Measurements from ENCODE around the gene HOXA5. TPM values are rescaled to one million over a fixed set of nuclear protein-coding genes. Genes with fewer than 3 reads are reported as not detected.

HOXA5 gene
- total RNA-seq, 1 donor from 2014 or later = 0.59 TPM

GRCh38 chr7:27112361-27112760 lies 31.1 kb downstream of the HOXA5 start:
- no peaks in the 10 kb centered on the region for H3K9me3 Mint-ChIP-seq (ENCODE audit: unreplicated experiment)
- no peak overlapping the region for H3K4me3 Mint-ChIP-seq (ENCODE audit: unreplicated experiment)
- no peak for TF ChIP-seq CTCF (IDR thresholded peaks at IDR 0.05; ENCODE audit: unreplicated experiment)
- H3K36me3 Mint-ChIP-seq (ENCODE audit: low read depth, unreplicated experiment) = no peaks in the 10 kb centered on the region
- peaks cover 32% of the 10 kb centered on the region for H3K4me1 Mint-ChIP-seq (ENCODE audit: unreplicated experiment)
- peaks cover 48% of the 10 kb centered on the region for H3K27me3 Mint-ChIP-seq (ENCODE audit: unreplicated experiment)
- H3K27ac Mint-ChIP-seq (ENCODE audit: unreplicated experiment) = no peak overlapping the region
- no peak for DNase-seq (ENCODE audit: low spot score)

GRCh38 chr7:27111751-27112277 lies 31.7 kb downstream of the HOXA5 start:
- Mint-ChIP-seq H3K27me3 (ENCODE audit: unreplicated experiment) (peaks cover 44% of the 10 kb centered on the region), H3K27ac (ENCODE audit: unreplicated experiment) (no peak overlapping the region), H3K4me3 (ENCODE audit: unreplicated experiment) (no peak overlapping the region), H3K36me3 (ENCODE audit: low read depth, unreplicated experiment) (no peaks in the 10 kb centered on the region), H3K4me1 (ENCODE audit: unreplicated experiment) (peaks cover 35% of the 10 kb centered on the region), H3K9me3 (ENCODE audit: unreplicated experiment) (no peaks in the 10 kb centered on the region)
- TF ChIP-seq CTCF (IDR thresholded peaks at IDR 0.05; ENCODE audit: unreplicated experiment) = no peak
- DNase-seq (ENCODE audit: low spot score) = no peak

- Mint-ChIP-seq H3K27ac (ENCODE audit: unreplicated experiment) (no peak overlapping the region), H3K27me3 (ENCODE audit: unreplicated experiment) (peaks cover 43% of the 10 kb centered on the region), H3K4me3 (ENCODE audit: unreplicated experiment) (no peak overlapping the region), H3K4me1 (ENCODE audit: unreplicated experiment) (peaks cover 36% of the 10 kb centered on the region), H3K36me3 (ENCODE audit: low read depth, unreplicated experiment) (no peaks in the 10 kb centered on the region), H3K9me3 (ENCODE audit: unreplicated experiment) (no peaks in the 10 kb centered on the region)
- no peak for TF ChIP-seq CTCF (IDR thresholded peaks at IDR 0.05; ENCODE audit: unreplicated experiment)
- DNase-seq (ENCODE audit: low spot score) = no peak
These were observed 32.3 kb downstream of the HOXA5 start for GRCh38 chr7:27111042-27111750.

GRCh38 chr7:27110186-27111031 lies 33.1 kb downstream of the HOXA5 start:
- no peaks in the 10 kb centered on the region for H3K9me3 Mint-ChIP-seq (ENCODE audit: unreplicated experiment)
- H3K27me3 Mint-ChIP-seq (ENCODE audit: unreplicated experiment) = peaks cover 42% of the 10 kb centered on the region
- H3K27ac Mint-ChIP-seq (ENCODE audit: unreplicated experiment) = no peak overlapping the region
- no peak for DNase-seq (ENCODE audit: low spot score)
- no peaks in the 10 kb centered on the region for H3K36me3 Mint-ChIP-seq (ENCODE audit: low read depth, unreplicated experiment)
- H3K4me3 Mint-ChIP-seq (ENCODE audit: unreplicated experiment) = peak overlapping the region; percentile 65
- peaks cover 40% of the 10 kb centered on the region for H3K4me1 Mint-ChIP-seq (ENCODE audit: unreplicated experiment)
- no peak for TF ChIP-seq CTCF (IDR thresholded peaks at IDR 0.05; ENCODE audit: unreplicated experiment)

Measured in endothelial cell (in vitro differentiated cells).